T47D (cell line): ENCODE measurements around the gene SPN.
"Not testable (repeated sequence)": the region's sequence is repeated elsewhere in the genome, so short reads cannot be mapped to it uniquely, and the experiment has no call there.

Experiments used
- DNase-seq, 2 experiments: peaks; one replicate each; pipeline versions ENCODE4 v3.0.0 to v3.0.0-alpha.2; 2011 to 2012; ENCODE audit warnings: low read depth in 1 of 2, low spot score in 1 of 2
- JUND ChIP-seq: IDR thresholded peaks from 2 replicates; pipeline ENCODE4 v1.6.1; 2012; ENCODE audit warnings: low read depth
- in situ Hi-C: cut with HindIII; loops from 2 replicates; pipeline ENCODE4 v1.10.0; 2016; ENCODE audit warnings: low sequenced_read_pairs, low pct_unique_long_range_greater_than_20kb

Gene SPN, protein sequence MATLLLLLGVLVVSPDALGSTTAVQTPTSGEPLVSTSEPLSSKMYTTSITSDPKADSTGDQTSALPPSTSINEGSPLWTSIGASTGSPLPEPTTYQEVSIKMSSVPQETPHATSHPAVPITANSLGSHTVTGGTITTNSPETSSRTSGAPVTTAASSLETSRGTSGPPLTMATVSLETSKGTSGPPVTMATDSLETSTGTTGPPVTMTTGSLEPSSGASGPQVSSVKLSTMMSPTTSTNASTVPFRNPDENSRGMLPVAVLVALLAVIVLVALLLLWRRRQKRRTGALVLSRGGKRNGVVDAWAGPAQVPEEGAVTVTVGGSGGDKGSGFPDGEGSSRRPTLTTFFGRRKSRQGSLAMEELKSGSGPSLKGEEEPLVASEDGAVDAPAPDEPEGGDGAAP

DNA sequence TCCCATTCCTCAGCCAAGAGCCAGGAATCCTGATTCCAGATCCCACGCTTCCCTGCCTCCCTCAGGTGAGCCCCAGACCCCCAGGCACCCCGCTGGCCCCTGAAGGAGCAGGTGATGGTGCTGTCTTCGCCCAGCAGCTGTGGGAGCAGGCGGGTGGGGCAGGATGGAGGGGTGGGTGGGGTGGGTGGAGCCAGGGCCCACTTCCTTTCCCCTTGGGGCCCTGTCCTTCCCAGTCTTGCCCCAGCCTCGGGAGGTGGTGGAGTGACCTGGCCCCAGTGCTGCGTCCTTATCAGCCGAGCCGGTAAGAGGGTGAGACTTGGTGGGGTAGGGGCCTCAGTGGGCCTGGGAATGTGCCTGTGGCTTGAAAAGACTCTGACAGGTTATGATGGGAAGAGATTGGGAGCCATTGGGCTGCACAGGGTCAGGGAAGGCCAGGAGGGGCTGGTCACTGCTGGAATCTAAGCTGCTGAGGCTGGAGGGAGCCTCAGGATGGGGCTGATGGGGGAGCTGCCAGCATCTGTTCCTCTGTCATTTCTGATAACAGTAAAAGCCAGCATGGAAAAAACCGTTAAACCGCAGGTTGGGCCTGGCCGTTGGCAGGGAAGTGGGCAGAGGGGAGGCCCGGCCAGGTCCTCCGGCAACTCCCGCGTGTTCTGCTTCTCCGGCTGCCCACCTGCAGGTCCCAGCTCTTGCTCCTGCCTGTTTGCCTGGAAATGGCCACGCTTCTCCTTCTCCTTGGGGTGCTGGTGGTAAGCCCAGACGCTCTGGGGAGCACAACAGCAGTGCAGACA lies at the start of gene SPN:
SPN (plus strand) TSS at position 232 of the 791 bp plus-strand sequence; CDS start at position 714, 482 bp downstream.
- in situ Hi-C loops: no loop called here
- no peak for TF ChIP-seq JUND
- no peak for DNase-seq

DNA sequence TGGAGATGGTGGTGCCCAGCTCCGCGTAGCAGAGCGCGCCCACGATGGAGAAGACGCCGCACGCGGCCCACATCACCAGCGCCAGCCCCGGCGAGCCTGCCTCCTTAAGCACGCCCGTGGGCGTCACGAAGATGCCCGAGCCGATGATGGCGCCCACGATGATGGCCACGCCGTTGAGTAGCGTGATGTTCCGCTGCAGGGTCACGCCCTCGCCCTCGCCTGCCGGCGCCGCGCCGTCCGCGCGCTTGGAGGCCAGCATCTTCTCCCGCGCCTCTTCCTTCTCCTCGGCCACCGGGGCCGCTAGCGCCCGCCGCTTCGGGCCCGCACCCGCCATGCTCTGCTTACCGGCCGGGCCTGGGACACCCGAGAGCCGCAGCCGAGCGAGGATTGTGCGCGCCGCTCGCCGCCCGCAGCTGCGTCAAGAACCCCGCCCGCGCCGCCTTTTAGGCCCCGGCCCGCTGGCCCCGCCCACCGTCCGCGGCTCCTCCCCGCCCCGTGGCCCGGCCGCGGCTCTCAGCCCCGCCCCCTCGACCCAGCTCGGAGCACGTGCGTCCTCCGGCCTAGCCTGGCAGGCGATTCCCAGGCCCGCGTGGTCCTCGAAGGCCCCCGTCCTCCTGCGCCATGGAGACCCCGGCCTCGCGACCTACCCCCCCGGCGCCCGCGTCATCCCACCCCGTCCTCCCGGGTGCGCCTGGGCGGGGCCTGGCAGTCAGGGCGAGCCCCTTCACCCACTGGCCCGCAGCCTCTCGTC lies 49.6 kb upstream of the SPN start:
- in situ Hi-C loops: not testable (repeated sequence)
- peak in 1 of 2 experiments; percentile 79 for DNase-seq

DNA sequence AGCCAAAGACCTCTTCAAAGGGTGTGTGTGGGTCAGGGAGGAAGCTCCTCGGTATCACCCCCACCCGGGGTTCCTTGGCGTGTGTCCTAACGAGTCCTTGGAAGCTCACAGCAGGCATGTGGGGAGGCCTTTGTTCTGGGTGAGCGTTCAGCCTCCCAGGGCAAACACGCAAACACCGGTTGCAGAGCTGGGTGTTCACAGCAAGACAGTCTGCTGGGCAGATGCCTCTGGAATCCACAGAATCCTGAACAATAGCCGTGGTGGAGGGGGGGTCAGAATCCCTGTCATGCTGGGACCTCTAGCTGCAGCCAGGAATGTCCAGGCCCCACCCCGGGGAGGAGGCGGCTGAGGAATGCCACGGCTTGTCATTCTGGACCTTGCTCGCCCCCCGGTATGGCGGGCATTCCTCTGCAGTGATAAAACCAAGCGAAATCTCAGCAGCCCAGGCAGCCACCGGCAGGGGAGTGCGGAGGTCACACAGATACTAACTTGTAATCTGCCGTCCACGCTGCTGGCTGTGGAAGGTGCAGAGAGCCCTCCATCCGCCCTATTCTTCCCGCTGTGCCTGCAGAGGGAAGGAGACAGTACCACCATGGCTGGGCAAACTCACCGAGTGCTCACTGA lies 48.2 kb upstream of the SPN start:
- DNase-seq, in situ Hi-C loops: not testable (repeated sequence)

DNA sequence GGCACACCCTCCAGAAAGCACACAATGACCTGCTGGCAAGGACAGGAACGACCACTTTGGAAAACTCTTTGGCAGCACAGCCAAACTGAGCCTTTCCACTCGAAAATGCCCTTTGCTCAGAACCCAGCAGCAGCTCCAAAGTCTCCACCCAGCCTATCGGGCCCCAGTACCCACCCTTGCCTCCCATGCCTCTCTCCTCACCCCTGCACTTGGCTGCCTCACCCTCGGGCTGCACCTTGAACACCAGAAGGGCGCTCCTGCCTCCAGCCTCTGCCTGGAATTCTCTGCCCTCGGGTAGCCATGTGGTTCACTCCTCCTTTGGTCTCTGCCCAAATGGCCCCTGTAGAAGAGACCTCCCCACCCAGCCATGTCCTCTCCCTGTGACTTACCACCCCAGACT lies 46.9 kb upstream of the SPN start:
- DNase-seq: not testable (repeated sequence)

DNA sequence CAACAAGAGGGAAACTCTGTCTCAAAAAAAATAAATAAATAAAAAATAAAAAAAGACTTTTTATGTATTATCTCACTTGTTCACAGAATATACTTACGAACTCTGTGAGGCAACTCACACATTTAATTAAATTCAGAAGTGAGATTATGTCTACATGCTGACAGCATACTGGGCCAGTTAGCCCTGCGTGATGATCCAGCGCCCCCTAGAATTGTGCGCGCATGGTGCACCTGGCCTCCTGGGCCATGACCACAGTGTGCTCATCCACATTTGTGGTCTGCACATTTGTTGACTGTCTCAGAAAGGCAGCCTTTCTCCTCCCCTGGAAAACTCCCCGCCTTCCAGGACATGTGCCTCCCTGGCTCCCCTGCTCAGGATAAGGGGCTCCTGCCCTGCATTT lies 42.5 kb upstream of the SPN start:
- in situ Hi-C loops: not testable (repeated sequence)
- DNase-seq: peak in 1 of 2 experiments; percentile 35

More for the DNA sequence above, 46.9 kb upstream of the SPN start:
- in situ Hi-C loops: not testable (repeated sequence)

DNA sequence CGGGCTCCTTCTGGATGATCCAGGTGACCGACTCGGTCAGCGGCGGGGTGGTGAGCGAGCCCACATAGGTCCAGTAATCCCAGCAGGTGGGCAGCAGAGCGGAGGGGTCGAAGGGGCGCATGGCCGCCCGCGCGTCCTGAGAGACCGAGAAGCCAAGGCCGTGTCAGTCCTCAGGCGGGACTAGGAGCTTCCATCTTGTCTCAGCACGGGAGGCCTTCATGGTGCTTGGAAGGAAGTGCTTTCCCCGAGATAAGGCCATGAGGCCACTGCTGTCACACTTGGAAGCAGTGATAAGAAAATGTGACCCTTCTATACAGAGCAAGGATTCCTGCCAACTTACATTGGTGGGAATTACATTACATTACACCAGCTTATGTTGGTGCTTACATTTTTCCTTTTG lies 40.3 kb upstream of the SPN start:
- DNase-seq, in situ Hi-C loops: not testable (repeated sequence)

DNA sequence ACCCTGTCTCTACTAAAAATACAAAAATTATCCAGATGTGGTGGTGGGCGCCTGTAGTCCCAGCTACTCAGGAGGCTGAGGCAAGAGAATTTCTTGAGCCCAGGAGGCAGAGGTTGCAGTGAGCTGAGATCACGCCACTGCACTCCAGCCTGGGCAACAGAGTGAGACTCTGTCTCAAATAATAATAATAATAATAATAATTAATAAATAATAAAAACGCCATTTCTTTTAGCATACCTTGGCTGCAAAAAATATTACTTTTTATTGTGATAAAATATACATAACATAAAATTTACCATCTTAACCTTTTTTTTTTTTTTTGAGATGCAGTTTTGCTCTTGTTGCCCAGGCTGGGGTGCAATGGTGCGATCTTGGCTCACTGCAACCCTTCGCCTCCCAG lies 39.8 kb upstream of the SPN start:
- in situ Hi-C loops, DNase-seq: not testable (repeated sequence)

DNA sequence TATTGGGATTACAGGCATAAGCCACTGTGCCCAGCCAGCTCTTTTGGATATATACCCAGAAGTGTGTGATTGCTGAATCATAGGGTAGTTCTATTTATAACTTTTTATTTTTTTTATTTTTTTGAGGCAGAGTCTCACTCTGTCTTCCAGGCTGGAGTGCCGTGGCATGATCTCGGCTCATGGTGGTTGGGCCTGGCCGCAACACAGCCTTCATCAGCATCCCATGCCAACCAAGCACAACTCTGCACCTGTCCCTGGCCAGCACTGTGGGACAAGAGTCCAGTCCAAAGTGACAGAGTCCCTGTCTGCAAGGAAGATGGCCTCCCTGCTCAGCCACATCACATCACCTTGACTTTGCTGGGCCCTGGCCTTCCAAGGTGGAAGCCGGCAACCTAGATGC lies 37.9 kb upstream of the SPN start:
- DNase-seq, in situ Hi-C loops: not testable (repeated sequence)

DNA sequence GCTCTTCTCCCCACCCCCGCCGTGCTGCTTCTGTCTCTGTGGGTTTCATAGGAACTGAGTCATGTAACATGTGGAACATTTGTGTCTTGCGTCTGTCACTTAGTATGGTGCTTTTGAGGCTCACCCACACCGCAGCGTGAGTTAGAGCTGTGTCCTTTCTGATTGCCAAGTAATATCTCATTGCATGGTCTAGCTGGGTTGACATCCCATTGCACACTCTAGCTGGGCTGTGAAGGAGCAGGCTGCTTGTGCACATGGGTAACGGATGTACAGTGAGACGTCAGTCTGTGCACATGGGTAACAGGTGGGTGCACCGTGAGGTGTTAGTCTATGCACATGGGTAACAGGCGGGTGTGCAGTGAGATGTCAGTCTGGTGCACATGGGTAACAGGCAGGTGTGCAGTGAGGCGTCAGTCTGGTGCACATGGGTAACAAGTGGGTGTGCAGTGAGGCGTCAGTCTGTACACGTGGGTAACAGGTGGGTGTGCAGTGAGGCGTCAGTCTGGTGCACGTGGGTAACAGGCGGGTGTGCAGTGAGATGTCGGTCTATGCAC lies 36.2 kb upstream of the SPN start:
- in situ Hi-C loops: not testable (repeated sequence)

DNA sequence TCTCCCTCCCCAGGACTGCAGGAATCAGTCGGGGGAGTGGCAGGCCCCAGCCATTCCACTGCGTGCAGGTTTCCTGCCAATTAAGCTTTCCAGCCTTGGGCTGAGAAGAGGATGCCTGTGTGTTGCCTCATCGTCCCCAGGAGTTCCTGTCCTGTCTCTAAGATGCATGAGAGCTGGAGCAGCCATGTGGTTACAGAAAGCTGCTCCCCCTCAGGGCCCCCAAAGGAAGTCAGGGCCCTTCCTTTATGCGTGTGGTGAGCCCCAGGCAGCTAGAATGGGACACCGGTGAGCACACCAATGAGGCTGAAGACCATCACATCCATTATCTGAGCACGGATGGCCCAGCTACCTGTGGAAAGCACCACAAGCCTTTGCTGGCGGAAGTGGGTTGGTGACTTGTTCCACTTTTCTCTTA lies 35.4 kb upstream of the SPN start:
- in situ Hi-C loops, DNase-seq: not testable (repeated sequence)

More for the DNA sequence above, 36.2 kb upstream of the SPN start:
- DNase-seq: not testable (repeated sequence)

DNA sequence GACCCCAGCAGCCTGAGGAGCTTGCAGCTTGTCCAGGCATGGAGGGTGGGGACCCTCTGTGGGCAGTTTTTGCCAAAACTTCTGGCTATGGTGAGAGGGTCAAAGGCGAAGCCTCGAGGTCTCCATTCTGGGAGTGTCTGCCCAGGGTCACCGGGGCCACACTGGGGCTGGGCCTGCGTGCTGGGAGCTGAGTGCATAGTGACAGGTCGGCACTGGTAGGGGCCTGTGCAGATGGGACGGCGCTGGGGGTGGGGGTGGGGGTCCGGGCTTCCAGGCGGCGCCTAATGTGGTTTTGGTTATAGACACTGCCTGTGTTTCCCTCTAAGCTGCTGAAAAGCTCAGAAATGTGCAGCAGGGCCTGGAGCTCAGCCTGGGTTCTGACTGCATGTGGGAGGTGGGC lies 34.3 kb upstream of the SPN start:
- DNase-seq, in situ Hi-C loops: not testable (repeated sequence)

DNA sequence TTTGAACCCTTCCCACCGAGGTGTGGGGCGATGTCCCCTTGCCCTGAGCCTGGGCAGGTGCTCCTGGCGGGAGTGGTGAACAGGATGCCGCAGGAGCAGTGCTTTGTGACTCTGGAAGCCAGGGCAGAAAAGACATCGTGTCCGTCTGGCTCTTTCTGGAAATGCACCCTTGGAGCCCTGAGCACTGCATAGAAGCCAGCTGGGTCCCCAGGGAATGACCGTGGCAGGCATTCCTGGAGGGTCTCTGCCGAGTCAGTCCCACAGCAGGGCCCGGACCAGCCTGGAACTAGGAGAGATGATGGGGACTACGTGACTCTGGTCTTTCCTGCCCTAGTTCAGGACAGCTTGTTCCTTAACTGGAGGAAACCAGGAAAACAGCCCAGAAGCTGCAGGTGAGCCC lies 33.7 kb upstream of the SPN start:
- in situ Hi-C loops: not testable (repeated sequence)

DNA sequence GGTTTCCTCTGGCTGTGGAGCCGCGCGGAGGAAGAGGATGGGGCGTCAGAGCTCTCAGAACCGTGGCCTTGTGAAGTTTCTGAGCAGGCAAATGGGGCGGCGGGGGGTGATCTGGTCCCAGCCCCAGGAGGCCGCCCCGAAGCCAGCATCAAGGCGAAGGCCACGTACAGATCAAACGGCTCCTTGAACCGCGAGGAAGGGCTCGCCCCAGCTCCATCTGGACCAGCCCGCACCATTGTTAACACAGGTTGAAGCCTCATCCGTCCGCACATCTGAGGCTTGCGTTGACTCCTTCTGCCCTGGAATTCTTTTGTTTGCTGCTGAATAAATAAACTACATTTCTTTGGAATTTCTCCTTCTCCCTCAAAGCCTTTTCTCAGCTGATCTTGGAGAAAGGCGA lies 31.4 kb upstream of the SPN start:
- in situ Hi-C loops, DNase-seq: not testable (repeated sequence)

More for the DNA sequence above, 33.7 kb upstream of the SPN start:
- DNase-seq: not testable (repeated sequence)

DNA sequence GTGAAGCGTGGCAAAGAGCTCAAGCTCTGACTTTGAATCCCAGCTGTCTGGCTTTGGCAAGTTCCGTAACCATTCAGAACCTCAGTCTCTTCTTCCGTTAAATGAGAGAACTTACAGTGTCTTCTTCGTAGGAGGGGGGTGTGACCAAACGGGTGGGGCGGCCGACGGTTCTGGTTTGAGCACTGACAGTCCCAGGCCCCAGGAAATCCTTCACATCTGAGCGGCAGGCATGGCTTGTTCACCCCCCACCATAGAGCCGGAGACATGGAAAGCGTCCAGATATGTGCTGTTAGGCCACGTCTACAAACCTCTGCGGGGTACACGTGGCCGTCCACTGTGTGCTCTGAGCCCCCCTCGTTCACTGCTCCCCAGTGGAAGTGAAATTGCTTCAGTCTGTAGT lies 27.1 kb upstream of the SPN start:
- in situ Hi-C loops, DNase-seq: not testable (repeated sequence)

DNA sequence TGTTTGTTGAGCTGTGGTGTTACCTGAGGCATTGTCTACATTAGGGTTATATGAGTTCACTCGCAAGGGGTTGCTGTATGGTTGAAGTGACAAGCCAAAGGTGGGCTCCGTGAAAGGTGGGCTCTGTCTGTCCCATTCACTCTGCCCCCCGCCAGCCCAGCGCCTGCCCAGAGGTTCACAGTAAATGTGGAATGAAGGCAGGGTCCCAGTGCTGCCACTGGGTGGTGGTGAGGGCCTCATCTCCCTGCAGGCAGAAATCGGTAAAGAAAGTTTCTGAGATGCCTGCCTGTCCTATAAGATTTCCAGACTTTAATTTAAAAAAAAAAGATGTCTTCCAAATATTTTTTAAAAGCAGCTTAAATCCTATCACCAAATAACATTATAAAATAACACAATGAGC lies 26.7 kb upstream of the SPN start:
- in situ Hi-C loops, DNase-seq: not testable (repeated sequence)

DNA sequence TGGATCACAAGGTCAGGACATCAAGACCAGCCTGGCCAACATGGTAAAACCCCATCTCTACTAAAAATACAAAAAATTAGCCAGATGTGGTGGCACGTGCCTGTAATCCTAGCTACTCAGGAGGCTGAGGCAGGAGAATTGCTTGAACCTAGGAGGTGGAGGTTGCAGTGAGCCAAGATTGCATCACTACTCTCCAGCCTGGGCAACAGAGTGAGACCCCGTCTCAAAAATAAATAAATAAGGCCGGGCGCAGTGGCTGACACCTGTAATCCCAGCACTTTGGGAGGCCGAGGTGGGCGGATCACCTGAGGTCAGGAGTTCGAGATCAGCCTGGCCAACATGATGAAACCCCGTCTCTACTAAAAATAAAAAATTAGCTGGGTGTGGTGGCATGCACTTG lies 24.3 kb upstream of the SPN start:
- in situ Hi-C loops: not testable (repeated sequence)

More for the DNA sequence above, 24.3 kb upstream of the SPN start:
- DNase-seq: not testable (repeated sequence)
